HepG2 (cell line): ENCODE results near the gene CAMKMT.

Experiments used
- CTCF ChIP-seq: sonication (generic); formaldehyde crosslinking; IDR thresholded peaks from 2 replicates; pipeline ENCODE4 v1.5.0; 2020; ENCODE audit warnings: mild to moderate bottlenecking, missing genetic modification reagents, moderate library complexity
- EP300 ChIP-seq, 3 experiments: sonication (generic) in 1 of 3; formaldehyde crosslinking in 1 of 3; IDR thresholded peaks; 2 replicates each; pipeline versions ENCODE4 v1.5.1 to v1.6.1; 2011 to 2020; ENCODE audit warnings: low read depth in 2 of 3, low read length in 2 of 3, borderline replicate concordance in 1 of 3, improper control_type of control experiment in 1 of 3, mild to moderate bottlenecking in 1 of 3, missing genetic modification reagents in 1 of 3, moderate library complexity in 1 of 3
- PBX3 ChIP-seq: sonication (generic); formaldehyde crosslinking; IDR thresholded peaks from 2 replicates; pipeline ENCODE4 v1.8.1; 2023; ENCODE audit warnings: missing genetic modification reagents, inconsistent platforms, borderline replicate concordance

- TF ChIP-seq EP300 (IDR thresholded peaks at IDR 0.05; ENCODE audit: low read depth in 2 of 2, low read length in 2 of 2) (no peak), EP300 (CRISPR knock-in tag; IDR thresholded peaks at IDR 0.05; ENCODE audit: borderline replicate concordance) (no peak), PBX3 (CRISPR knock-in tag) (no peak), CTCF (CRISPR knock-in tag) (no peak)
Measured at GRCh38 chr2:44722026-44722625, 360.4 kb downstream of the CAMKMT start.
